Keratinocyte (primary cell): ENCODE measurements around the gene MAVS. TPM values are rescaled to one million over a fixed set of nuclear protein-coding genes. Genes with fewer than 3 reads are reported as not detected.

Experiments used
- DNase-seq: peaks from one replicate; pipeline ENCODE4 v3.0.0-alpha.2; 2011; ENCODE audit warnings: low read depth, missing footprints, low spot score
- FAIRE-seq: peaks from 2 replicates; lab custom pipeline; 2011; peaks lifted over from hg19 to GRCh38; lab: Jason Lieb, UNC
- H2AFZ ChIP-seq: 2 replicates; pipeline ENCODE4 v1.6.0; 2012; ENCODE audit warnings: low read length, control low read depth, inconsistent platforms; ENCODE audit not compliant: control insufficient read depth
- H3K27ac ChIP-seq: 2 replicates; pipeline ENCODE4 v1.5.1; 2011; ENCODE audit warnings: low read length; ENCODE audit not compliant: control insufficient read depth, insufficient read depth
- H3K27me3 ChIP-seq: 3 replicates; pipeline ENCODE4 v1.6.0; 2011; ENCODE audit warnings: low read length; ENCODE audit not compliant: control insufficient read depth, insufficient read depth; ENCODE audit errors: extremely low read depth
- H3K36me3 ChIP-seq, 2 experiments: 2 replicates in 1 of 2; 3 replicates in 1 of 2; pipeline ENCODE4 v1.5.1; 2011; ENCODE audit warnings: low read length in 2 of 2, mild to moderate bottlenecking in 1 of 2; ENCODE audit not compliant: control insufficient read depth in 2 of 2, insufficient read depth in 2 of 2; ENCODE audit errors: extremely low read depth in 1 of 2
- H3K4me1 ChIP-seq: 3 replicates; pipeline ENCODE4 v1.5.1; 2011; ENCODE audit warnings: low read length; ENCODE audit not compliant: control insufficient read depth, insufficient read depth; ENCODE audit errors: extremely low read depth
- H3K4me2 ChIP-seq: 3 replicates; pipeline ENCODE4 v1.6.0; 2011; ENCODE audit warnings: low read depth, low read length; ENCODE audit not compliant: control insufficient read depth, insufficient read depth; ENCODE audit errors: extremely low read depth
- H3K4me3 ChIP-seq, 3 experiments: fragments of 200-600 bp in 1 of 3; sonication (generic) in 1 of 3; 2 replicates in 2 of 3; 3 replicates in 1 of 3; pipeline ENCODE4 v1.5.1; 2011 to 2016; ENCODE audit warnings: low read length in 3 of 3, mild to moderate bottlenecking in 3 of 3, control low read depth in 2 of 3, inconsistent platforms in 1 of 3, low read depth in 1 of 3, mixed read lengths in 1 of 3, mixed run types in 1 of 3, moderate library complexity in 1 of 3; ENCODE audit not compliant: control insufficient read depth in 2 of 3, insufficient read depth in 2 of 3; ENCODE audit errors: extremely low read depth in 1 of 3
- H3K79me2 ChIP-seq: 2 replicates; pipeline ENCODE4 v1.6.0; 2012; ENCODE audit warnings: low read length; ENCODE audit not compliant: control insufficient read depth, insufficient read depth
- H3K9ac ChIP-seq: 3 replicates; pipeline ENCODE4 v1.6.0; 2011; ENCODE audit warnings: low read length; ENCODE audit not compliant: control insufficient read depth, insufficient read depth; ENCODE audit errors: extremely low read depth
- H3K9me1 ChIP-seq: 3 replicates; pipeline ENCODE4 v1.6.0; 2011; ENCODE audit warnings: low read length; ENCODE audit not compliant: control insufficient read depth, insufficient read depth; ENCODE audit errors: extremely low read depth
- H3K9me3 ChIP-seq: 2 replicates; pipeline ENCODE4 v1.5.1; 2012; ENCODE audit warnings: low read depth, low read length; ENCODE audit not compliant: control insufficient read depth
- H4K20me1 ChIP-seq: 3 replicates; pipeline ENCODE4 v1.6.0; 2011; ENCODE audit warnings: low read length; ENCODE audit not compliant: control insufficient read depth, insufficient read depth; ENCODE audit errors: extremely low read depth
- EZH2 ChIP-seq: IDR thresholded peaks from one replicate; pipeline ENCODE4 v1.6.1; 2012; ENCODE audit warnings: inconsistent platforms, mild to moderate bottlenecking, low read length, moderate library complexity
- dilution Hi-C: fragments of 300-500 bp; cut with MboI; formaldehyde crosslinking; loops from one replicate; pipeline ENCODE4 v1.7.0; 2020; ENCODE audit warnings: low sequenced_read_pairs; ENCODE audit not compliant: extremely low pct_ligation_motif_present
- polyA plus RNA-seq, 5 experiments: library from polyadenylated mRNA; depleted of rRNA in 3 of 5; stranded (reverse) in 3 of 5; stranded (forward) in 1 of 5; unstranded in 1 of 5; fragments of >200 nt; gene quantifications; 1 replicate in 1 of 5; 2 replicates in 3 of 5; 3 replicates in 1 of 5; pipeline versions ENCODE4 v1.2.1 to v1.2.3, GENCODE V29; 2011 to 2012; ENCODE audit warnings: missing spikeins in 2 of 5, low read depth in 1 of 5, low replicate concordance in 1 of 5
- TF ChIP-seq, protein P1 (sequence below), 3 experiments: IDR thresholded peaks in 1 of 3; conservative IDR thresholded peaks in 1 of 3; optimal IDR thresholded peaks in 1 of 3; 2 replicates in 2 of 3; 3 replicates in 1 of 3; pipeline versions ENCODE3 to v1.5.1; 2011; ENCODE audit warnings: low read length in 3 of 3, mild to moderate bottlenecking in 3 of 3, moderate library complexity in 2 of 3, control low read depth in 1 of 3, inconsistent platforms in 1 of 3; ENCODE audit not compliant: insufficient read depth in 2 of 3; ENCODE audit errors: extremely low read depth in 1 of 3

The MAVS gene
- polyA plus RNA-seq, 1 donor (not counting 4 experiments of a cell fraction or from before 2014, with no cell fraction given) = 15.1 TPM

DNA sequence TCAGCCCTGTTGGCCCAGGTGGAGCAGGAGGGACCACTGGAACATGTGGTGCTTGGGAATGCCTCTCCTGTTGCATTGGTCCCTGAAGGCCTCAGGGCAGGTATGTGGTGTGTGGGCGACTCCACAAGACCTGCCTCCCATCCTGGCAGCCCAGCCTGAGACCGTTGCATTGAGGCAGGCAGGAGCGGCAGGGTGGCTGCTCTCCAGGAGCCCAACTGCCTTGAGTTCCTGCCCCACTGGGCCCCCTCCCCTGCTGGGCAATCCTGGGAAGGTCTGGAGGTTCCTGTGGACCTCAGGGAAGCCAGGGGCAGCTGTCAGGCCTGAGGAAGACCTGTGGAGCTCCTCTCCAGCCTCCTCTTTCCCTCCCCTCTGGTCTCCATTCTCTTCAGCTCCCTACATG lies 19.8 kb downstream of the MAVS start:
- H3K4me3 ChIP-seq = no peak overlapping the region
- H4K20me1 ChIP-seq = no peaks in the 10 kb centered on the region
- dilution Hi-C loops = no loop called here
- H3K36me3 ChIP-seq = peaks cover 39 to 44% of the 10 kb centered on the region in 2 experiments
- H3K9me1 ChIP-seq = no peaks in the 10 kb centered on the region
- no peaks in the 10 kb centered on the region for H3K27me3 ChIP-seq
- no peak overlapping the region for H3K27ac ChIP-seq
- no peak for TF ChIP-seq EZH2
- TF ChIP-seq, protein P1, sequence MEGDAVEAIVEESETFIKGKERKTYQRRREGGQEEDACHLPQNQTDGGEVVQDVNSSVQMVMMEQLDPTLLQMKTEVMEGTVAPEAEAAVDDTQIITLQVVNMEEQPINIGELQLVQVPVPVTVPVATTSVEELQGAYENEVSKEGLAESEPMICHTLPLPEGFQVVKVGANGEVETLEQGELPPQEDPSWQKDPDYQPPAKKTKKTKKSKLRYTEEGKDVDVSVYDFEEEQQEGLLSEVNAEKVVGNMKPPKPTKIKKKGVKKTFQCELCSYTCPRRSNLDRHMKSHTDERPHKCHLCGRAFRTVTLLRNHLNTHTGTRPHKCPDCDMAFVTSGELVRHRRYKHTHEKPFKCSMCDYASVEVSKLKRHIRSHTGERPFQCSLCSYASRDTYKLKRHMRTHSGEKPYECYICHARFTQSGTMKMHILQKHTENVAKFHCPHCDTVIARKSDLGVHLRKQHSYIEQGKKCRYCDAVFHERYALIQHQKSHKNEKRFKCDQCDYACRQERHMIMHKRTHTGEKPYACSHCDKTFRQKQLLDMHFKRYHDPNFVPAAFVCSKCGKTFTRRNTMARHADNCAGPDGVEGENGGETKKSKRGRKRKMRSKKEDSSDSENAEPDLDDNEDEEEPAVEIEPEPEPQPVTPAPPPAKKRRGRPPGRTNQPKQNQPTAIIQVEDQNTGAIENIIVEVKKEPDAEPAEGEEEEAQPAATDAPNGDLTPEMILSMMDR (optimal IDR thresholded peaks at IDR 0.05 in 1 of 3, IDR thresholded peaks at IDR 0.05 in 1 of 3, conservative IDR thresholded peaks at IDR 0.05 in 1 of 3; ENCODE audit: extremely low read depth in 1 of 3, insufficient read depth in 2 of 3, low read length in 3 of 3) = no peak
- no peak overlapping the region for H2AFZ ChIP-seq
- H3K79me2 ChIP-seq = no peaks in the 10 kb centered on the region
- FAIRE-seq (no peak), DNase-seq (no peak)
- no peak overlapping the region for H3K4me2 ChIP-seq
- H3K9ac ChIP-seq = no peak overlapping the region
- no peaks in the 10 kb centered on the region for H3K9me3 ChIP-seq
- no peaks in the 10 kb centered on the region for H3K4me1 ChIP-seq

GRCh38 chr20:3867802-3868201 lies 21.2 kb downstream of the MAVS start:
- Histone ChIP-seq H3K9ac (no peak overlapping the region), H3K27ac (no peak overlapping the region), H3K4me3 (no peak overlapping the region), H3K4me2 (no peak overlapping the region), H3K36me3 (peaks cover 32 to 36% of the 10 kb centered on the region in 2 experiments), H3K9me3 (no peaks in the 10 kb centered on the region), H3K27me3 (no peaks in the 10 kb centered on the region), H3K4me1 (no peaks in the 10 kb centered on the region), H2AFZ (no peak overlapping the region), H4K20me1 (no peaks in the 10 kb centered on the region), H3K79me2 (no peaks in the 10 kb centered on the region), H3K9me1 (no peaks in the 10 kb centered on the region)
- no peak for DNase-seq
- TF ChIP-seq EZH2 = no peak
- dilution Hi-C loops = no loop called here
- FAIRE-seq = no peak
